HG03045 (cell line): ENCODE measurements around the gene CBX1.
"Not testable (repeated sequence)": the region's sequence is repeated elsewhere in the genome, so short reads cannot be mapped to it uniquely, and the experiment has no call there.

Source experiments
- ATAC-seq: cut with Tn5 transposase; IDR thresholded peaks from one replicate; pipeline ENCODE4 v1.9.1; 2021; ENCODE audit warnings: mild to moderate bottlenecking, moderate library complexity; ENCODE audit not compliant: unreplicated experiment

The CBX1 gene

DNA sequence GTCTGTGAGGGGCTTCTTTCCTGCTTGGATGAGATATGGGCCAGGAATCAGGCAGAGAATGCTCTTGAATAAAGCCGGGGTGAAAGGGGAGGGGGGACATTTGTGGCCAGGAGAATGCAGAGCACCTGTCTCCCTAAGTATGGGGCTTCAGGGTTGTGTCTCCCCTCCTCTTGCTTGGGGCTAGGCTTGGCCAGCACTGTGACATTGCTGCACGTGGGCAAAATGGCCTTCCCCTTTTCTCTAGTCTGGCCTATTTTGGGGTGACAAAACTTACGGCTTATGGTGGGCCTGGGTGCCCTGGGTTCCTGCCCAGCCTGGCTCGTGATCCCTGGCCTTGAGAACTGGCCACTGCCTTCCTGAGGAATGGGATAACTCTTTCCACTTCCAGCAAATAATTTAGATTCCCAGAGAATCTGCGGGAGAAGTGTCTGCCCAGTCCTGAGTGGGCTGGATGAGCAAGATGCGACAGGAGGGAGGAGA lies 47.5 kb downstream of the CBX1 start:
- no peak for ATAC-seq

DNA sequence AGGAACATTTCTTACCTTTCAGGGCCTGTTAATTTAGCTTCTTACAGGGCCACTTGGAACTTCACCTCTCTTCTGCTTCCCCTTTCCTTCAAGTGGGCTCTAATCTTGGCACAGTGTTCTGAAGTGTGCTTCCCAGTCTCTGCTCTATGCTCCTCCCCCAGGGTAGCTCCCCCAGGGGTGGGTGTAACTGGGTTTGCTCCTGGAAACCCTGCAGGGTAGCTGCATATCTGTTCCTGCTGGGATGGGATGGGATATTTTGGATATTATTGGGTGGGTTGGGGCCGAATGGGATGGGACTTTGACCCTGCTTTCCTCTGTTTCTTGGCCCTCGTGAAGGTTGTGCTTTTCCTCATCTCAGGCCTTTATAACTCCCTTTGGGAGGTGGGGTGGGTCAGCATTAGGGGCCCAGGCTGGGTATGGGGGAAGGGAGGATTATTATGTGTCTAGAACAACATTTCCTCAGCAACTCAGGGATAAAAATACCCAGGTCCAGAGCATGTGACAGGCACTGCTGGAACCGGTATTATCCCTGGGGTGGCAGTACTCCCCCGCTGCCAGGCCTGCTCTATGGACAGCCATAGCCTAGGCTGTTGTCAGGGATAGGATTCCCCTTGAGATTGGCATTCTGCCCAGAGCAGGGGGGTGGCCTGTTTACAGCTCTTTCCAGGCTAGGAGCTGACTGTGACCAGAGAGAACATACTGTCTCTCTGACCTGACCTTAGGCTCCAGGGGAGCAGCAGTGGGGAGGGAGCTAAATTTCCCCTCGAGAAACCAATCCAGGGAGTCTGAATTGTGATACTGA lies 48.1 kb downstream of the CBX1 start:
- ATAC-seq: no peak

DNA sequence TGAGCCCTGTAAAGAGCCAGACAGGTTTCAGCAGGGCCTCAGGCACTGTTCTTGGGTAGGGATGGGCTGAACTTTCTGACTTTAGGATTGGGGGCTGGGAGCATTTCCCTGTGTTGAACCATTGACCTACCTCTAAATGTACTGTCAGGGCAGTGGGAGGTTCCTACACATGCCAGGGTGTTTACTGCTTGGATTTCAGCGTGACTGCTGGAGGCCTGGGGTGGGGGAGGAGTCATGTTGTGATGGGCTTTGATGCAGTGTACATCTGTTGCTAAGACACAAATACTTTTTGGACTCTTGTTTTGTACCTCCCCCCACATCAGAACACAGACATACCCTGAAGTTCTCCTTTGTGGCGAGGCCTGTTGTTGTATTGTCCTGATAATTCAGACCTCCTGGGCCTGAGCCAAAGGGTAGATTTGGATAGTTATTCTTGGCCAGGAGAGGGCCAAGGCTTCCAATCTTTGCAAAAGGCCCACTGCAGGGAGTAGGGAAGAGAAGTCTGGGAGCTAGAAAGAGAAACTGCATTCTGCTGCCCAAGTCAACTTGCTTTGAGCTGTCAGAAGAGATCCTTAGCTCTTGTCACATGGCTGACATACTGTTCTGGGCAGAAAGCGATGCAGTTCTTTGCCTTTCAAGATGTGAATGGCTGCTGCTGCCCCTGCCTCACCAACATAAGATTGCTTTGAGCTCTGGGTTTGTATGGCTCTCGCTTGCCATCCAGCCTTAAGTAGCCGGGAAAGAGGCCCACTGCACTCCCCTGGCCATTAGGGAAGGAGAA lies 49.4 kb downstream of the CBX1 start:
- no peak for ATAC-seq

DNA sequence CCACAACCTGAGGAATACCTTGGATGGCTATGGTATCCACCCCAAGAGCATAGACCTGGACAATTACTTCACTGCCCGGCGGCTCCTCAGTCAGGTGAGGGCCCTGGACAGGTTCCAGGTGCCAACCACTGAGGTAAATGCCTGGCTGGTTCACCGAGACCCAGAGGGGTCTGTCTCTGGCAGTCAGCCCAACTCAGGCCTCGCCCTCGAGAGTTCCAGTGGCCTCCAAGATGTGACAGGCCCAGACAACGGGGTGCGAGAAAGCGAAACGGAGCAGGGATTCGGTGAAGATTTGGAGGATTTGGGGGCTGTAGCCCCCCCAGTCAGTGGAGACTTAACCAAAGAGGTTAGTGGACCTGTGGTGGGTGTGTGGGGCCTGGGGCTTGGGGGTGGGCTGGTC lies 50.0 kb downstream of the CBX1 start:
- ATAC-seq: no peak

DNA sequence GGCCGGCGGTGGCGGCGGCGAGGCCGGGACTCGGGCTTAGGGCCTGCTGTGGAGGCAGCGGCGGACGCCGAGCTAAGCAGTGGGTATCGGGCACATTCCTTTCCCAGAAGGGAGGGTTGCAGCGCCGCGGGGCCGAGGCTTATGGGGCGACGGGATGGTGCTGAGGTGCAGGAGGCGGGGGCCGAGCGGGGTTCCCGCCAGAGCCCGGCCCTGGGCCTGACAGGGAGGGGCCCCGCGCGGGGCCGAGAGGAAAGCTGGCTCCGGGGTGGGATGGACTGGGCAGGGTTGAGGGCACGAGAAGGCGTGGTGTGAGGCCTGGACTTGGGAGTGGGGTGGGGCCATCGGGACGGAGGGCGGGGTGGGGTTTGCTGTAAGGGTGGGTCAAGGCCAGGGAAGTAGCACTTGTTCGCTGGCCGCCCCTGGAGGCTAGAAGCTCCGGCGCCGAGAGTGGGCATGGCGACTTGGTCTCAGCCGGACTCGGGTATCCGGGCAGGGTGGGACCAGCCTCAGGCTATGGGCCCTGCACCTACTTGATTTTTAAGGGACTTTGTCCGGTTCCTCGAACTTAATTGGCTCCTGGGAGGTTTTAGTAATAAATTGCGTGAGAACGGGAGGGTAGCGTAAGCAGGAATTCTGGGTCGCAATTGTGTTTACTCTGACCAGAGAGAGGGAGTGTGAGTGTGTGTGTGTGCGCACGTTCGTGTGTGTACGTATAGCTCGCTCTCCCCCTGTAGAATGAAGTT lies 52.7 kb downstream of the CBX1 start:
- peak; percentile 46 for ATAC-seq

DNA sequence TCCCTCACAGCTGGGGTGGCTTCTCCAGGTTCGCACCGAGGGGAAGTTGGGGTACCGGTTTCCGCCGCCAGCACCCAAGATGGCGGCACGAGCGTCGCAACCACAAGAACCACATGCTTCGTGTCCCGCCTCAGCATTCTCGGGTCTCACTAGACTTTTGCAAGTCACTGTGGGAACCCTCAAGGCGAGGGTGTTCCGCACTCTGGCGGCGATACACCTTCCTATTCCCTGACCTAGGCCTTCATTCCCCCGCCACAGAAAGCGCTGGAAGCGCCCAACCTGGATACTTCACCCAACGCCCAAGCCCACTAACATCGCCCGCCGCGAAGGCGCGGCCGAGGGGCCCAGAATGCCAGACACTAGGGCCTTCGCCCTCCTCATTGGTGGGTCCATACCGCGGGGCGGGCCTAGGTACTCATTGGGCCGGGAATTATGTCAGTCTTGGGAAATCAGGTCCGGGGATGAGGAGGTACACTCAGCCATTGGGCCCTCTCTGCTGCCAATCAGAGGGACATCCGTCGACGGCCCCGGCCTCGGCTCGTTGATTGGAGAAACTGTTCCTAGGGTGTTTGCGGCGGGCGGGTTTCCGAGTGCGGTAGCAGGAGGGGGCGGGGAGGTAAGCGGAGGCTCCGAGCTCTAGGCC lies 53.4 kb downstream of the CBX1 start, which contains the start of gene NFE2L1:
Gene NFE2L1, plus strand, starts transcription at position 619 of the 643 bp plus-strand sequence. CDS start 2,760 bp downstream, outside the sequence.
- ATAC-seq: peak; percentile 90

DNA sequence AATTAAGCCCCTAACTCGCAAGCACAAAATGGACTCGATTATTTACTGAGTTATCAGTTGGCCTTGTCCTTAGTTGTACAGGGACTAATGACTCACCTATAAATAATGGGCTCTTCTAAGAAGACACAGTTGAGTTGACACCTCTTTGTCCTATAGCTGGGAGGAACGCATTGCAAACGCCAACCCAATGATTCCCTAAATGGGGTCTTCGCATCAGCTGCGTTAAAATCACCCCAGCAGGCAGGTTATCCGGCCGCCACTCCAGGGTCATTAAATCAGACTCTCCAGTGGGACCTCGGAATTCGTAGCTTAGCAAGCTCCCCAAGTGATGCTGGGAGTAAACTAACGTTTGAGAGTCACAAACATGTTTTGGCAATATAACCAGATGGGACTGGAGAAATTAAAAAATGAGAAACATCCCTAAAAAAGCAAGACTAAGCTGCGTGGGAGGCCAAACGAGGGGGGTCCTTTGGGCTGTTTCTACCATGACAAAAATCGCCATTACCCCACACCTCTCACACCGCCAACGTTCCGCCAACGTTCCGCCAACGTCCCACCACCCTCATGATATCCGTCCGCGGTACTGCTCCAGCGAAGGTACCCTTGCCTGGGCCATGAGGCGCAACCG lies 54.1 kb downstream of the CBX1 start:
- no peak for ATAC-seq

DNA sequence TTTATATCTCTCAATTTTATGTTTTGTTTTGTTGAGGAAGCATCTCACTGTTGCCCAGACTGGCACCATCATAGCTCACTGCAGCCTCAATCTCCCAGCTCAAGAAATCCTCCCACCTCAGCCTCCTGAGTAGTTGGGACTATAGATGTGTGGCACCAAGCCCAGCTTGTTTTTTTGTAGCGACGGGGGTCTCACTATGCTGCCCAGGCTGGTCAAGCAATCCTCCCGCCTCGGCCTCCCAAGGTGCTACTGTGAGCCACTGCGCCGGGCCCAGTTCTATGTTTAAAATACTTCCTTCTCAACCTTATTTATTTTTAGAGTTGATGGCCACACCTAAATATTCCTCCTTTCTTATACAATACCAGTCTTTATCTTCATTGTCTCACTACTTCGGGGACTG lies 55.0 kb downstream of the CBX1 start:
- ATAC-seq: no peak

DNA sequence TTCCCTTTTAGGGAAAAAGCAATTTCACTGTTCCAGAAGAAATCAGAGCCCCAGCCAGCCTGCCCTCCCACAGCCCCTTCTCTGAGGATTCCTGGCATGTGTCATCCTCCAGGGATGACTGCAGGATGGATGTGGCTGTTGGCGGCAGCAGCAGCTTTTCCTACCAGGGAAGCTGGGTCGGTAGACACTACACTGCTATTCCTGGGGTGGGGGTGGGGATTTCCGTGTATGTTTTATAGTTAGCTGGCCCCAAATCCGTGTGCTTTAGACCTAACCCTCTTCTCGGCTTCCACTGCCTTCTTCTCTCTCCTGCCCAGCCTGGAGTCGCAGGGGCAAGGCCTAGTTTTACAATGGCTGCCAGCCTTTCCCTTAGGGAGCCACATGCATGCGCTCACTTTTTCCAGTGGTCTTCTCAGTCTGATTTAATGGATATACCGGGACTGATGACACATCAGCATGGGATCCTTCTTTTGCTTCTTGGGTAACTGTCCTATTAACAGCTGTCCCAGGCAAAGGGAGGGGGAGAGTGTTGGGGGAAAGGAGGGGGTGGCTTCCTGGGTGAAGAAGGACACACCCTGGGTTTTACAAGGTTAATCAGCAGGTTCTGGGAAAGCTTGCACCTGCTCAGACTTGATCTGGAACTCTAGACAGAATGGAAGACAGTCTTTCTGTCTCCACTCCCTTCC lies 55.8 kb downstream of the CBX1 start:
- no peak for ATAC-seq

DNA sequence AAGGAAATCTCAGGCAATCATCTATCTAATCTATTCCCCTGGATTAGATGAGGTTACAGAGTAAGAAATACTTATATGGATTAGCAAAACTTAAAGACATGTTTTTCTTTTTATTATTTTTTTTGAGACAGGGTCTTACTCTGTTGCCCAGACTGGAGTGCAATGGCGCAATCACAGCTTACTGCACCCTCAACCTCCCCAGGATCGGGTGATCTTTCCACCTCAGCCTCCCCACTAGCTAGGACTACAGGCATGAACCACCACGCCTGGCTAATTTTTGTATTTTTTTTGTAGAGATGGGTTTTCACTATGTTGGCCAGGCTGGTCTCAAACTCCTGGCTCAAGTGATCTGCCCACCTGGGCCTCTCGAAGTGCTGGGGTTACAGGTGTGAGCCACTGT lies 56.4 kb downstream of the CBX1 start:
- no peak for ATAC-seq

DNA sequence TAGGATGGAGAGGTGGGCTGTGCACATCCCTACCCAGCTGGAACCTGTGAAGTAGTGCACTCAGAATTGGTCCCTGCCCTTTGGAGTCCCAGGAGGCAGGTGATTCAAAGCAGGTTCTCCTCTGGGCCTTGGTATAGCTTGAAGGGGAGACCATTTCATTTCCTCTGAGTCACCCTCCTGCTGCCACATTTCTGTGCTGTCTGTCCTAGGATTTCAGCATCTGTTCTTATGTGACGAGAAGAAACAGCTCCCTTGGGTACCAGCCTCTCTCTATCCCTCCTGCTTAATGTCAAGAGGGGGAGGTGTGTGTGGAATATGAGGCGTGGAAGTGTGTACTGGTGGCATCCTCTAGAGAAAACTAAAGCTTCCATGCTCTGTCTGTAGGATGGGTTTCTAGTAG lies 58.1 kb downstream of the CBX1 start:
- no peak for ATAC-seq

DNA sequence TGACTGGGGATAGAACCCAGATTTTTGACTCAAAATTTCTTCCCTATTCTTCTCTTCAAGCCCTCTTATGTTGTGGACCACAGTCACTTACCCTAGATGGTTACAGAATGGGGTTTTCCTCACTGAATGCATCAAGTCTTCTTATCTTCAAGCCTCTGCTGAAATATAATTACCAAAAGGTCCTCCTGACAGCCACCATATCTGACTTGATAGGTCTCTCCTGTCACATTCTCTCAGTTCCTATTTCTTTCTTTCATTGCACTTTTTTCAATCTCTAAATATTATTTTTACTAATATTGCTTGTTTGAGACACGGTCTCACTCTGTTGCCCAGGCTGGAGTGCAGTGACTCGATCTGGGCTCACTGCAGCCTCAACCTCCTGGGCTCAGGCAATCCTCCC lies 62.6 kb downstream of the CBX1 start:
- ATAC-seq: no peak

DNA sequence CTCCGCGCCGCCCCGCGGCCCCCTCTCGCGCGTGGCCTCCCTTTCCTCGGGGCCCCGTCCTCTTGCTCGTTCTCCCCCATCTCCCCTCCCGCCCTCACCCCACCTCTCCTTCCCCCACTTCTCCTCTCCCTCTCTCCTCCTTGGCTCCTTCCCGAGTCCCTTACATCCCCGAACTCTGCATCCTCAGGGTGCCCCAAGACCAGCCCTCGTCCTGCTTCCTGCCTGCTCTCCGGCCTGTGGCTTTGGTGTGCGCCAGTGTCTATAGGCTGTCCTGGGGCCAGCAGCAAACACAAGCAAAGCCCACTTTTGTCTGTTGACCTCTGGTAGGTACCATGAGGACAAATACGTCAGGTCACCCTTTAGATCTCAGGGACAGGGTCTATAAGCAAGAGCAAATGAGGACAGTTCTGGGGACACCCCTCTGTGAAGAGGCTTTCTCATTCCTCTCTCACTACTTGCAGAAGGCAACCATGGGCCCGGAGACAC lies 63.4 kb downstream of the CBX1 start:
- ATAC-seq: no peak

DNA sequence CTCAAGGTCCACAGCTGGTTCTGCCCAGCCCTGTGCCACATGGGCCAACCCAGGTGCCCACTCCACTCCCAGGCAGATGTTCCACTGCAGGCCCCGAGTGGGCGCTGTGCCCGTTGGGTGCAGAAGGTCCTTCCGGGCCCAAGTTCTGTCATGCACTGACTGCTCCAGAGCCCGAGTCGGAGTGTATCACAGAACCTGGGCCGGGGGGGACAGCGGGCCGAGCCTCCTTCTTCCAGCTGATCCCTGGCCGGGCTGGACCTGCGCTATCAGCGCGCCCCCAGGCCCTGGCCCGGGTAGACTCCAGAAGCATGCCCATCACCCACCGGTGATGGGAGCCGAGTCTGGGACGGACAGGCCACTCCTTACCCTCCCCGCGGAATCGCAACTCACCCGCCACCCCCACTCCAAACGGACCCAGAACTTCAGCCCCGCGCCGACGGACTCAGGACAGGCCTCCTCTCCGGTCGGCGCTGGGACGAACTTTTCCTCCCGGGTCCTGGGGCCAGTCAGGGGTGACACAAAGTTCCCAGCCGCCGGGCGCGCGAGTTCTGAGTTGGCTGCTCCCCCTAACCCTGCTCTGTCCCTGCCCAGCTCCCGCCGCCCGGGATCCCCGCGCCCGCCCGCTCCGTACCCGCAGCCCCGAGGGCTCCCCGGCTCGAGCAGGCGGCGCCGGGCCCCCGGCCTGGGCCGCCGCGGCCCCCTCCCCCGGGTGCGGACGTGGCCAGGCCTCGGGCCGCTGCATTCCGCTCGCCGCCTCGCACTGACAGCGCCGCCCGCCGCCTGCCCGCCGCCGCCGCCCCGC lies 64.0 kb downstream of the CBX1 start, which contains the start of gene COPZ2:
Gene COPZ2, minus strand, starts transcription at position 762 of the 802 bp plus-strand sequence. Its CDS starts 20 bp downstream, at position 742.
- ATAC-seq: no peak

DNA sequence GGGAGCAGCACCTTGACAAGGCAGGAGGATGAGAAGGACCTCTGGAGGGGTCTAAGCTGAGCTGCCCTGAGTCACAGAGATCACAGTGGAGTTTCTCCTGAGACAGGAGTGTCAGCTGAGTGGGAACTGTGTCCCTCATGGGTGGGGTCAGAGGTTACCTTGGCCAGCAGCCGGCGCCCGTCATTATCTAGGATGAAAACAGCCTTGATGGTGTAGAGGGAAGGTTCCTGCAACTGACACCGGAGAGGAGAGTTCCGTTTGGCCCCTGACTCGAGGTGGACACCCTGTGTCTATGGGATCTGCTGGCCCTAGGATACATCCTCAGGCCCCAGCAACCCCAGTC lies 64.6 kb downstream of the CBX1 start:
- no peak for ATAC-seq

DNA sequence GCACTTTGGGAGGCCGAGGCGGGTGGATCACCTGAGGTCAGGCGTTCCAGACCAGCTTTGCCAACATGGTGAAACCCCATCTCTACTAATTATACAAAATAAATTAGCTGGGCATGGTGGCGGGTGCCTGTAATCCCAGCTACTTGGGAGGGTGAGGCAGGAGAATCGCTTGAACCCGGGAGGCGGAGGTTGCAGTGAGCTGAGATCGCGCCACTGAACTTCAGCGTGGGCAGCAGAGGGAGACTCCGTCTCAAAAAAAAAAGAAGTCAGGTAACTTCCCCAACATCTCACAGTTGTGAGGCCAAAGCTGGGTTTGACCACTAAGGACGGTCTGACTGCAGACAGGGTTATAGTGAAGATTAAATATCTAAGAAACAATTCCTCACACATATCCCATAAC lies 66.5 kb downstream of the CBX1 start:
- ATAC-seq: not testable (repeated sequence)

DNA sequence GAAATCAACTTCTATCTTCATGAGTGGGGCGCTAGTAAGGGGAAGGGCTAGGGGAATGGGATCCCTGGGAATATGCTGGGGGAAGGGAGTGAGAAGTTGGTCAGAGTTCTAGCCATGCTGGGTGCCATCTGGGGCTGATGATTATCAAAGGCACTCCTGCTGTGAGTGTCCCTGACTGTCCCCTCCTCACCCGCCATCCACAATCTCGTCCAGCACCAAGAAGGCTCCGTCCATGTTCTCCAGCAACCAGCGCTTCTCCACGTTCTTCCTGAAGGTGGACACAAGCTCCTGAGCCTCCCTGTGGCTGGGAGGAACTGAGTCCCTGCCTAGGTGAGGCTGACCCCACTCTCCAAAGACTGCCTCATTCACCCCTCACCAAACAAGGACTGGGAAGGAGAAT lies 69.3 kb downstream of the CBX1 start:
- no peak for ATAC-seq

DNA sequence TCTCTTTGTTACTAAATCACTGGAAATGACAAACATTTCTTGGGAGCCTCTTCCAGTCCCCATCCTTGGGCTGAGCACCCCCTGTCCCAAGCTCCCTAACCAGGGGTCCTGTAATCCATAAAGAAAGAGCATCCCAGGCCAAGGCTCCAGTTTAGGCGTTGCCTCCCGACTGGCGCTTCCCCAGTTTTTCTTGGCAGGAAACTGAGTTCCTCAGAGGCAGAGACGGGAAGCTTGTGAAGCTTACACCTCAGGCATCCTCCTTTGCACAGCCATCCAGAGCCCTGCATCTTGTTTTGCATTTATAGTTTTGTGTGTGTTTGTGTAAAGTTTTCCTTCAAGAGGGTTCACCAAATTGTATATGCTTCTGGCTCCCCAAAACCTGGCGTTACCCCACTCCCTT lies 70.7 kb downstream of the CBX1 start:
- no peak for ATAC-seq

DNA sequence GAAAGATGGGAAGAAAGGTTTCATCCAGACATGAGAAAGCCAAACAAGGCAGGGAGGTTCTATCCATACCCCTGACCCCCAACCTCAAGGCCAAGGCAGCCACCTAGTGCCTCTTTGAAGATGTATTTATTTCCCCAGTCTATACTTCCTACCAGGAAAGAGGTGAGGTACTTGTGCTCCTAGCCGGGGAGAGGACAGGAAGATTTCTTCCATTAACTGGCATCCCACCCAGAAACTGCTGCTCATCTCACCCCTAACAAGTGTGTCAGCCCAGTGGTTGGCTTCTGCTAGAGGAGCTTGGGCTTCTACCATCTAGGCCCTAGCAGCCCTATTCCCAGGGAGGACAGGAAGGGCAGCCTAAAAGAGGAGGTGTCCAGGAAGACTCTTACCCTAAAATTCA lies 72.5 kb downstream of the CBX1 start:
- ATAC-seq: no peak
